Measurements from ENCODE around the gene DGKE.

The DGKE gene

GRCh38 chr17:56833809-56834379, at the start of gene DGKE, which contains the start of gene C17orf67:
TSS of gene DGKE (plus strand) at chr17:56834151. CDS start at chr17:56834796, 645 bp downstream.
TSS of gene C17orf67 (minus strand) at chr17:56833920. CDS start at chr17:56815810, 18,110 bp downstream.
- DNase-seq: peak; percentile 91

DNA sequence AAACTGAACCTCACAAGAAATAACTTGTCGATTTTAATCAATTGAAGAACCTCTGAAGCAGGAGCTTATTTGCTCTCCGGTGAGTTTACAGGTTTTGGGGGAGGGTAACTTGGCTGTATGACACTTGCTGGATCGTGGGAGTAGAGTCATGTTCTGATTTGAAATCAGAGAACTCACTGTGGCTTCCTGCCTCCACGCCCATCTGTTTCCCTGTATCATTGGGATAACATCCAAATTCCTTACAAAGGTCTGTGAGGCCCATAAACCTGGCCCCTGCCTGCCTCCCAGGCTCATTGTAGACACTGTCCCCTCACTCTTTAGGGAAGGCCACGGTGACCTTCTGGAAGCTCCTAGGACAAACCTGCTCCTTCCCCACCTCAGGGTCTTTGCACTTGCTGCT, 48.5 kb upstream of the DGKE start:
- no peak for DNase-seq

- DNase-seq: no peak
Measured at GRCh38 chr17:56785997-56786680, 47.8 kb upstream of the DGKE start.

- DNase-seq: no peak
Measured at GRCh38 chr17:56786989-56787482, 46.9 kb upstream of the DGKE start.

GRCh38 chr17:56792267-56792666, 41.7 kb upstream of the DGKE start:
- no peak for DNase-seq

DNA sequence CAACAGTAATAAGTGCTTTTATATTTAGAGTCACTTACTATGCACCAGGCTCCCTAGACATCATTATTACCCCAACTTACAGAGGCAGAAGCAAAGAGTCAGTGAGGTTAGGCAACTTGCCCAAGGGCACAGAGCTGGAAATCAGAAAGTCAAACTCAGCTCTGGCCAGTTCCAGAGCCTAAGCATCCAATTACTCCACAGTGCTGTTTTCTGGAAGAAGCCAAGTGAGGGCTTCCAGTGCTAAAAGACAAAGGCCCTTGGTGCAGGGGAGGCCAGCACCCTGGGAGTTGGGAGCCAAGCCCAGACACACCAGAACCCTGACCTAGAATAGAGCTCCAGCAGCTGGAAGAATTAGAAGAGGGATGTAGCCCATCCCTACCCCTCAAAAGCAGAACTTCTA, 40.4 kb upstream of the DGKE start:
- DNase-seq: no peak

DNA sequence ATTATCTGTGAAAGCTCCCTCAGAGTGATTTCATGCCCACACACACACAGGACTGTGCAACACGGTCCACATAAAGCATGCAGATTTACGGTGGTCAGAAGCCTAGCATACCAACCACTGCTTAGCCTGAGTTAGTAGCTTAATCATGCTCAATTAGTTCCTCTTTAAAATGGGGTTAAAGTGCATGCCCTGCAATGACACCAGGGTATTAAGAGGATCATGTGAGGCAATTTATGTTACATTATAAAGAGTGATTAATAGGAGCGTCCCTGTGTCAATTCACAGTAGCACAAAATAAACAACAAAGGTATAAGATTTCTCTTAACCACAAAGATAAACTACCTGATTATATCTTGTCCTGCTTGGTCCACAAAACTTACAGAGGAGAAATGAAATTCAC, 40.0 kb upstream of the DGKE start:
- DNase-seq: no peak

DNA sequence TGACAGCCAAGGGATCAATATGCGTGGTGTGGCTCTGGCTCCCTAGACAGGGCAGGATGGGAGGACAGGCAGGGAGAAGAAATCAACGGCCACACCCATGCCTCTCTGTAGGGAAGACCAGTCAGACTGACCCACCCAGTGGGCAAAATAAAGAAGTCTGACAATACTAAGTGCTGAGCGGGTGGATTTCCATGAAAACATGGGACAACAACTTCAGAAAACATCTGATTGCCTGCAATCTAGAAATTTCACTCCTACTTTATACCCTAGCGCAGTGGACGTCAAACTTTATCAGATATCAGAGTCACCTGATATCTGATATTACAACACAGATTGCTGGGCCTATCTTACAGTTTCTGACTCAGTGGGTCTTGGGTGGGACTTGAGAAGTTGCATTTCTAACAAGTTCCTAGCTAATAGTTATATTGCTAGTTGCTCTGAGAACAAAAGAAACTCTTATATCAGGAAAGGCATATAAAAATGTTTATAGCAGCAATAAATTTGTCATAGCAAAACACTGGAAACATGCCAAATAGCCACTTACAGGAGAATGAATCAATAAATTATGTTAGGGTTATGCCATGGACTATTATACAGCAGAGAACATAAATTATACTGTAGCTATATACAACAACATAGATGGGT, 38.6 kb upstream of the DGKE start:
- no peak for DNase-seq

- DNase-seq: no peak
Measured at GRCh38 chr17:56796536-56796935, 37.4 kb upstream of the DGKE start.

- DNase-seq: no peak
Measured at GRCh38 chr17:56798916-56799315, 35.0 kb upstream of the DGKE start.

DNA sequence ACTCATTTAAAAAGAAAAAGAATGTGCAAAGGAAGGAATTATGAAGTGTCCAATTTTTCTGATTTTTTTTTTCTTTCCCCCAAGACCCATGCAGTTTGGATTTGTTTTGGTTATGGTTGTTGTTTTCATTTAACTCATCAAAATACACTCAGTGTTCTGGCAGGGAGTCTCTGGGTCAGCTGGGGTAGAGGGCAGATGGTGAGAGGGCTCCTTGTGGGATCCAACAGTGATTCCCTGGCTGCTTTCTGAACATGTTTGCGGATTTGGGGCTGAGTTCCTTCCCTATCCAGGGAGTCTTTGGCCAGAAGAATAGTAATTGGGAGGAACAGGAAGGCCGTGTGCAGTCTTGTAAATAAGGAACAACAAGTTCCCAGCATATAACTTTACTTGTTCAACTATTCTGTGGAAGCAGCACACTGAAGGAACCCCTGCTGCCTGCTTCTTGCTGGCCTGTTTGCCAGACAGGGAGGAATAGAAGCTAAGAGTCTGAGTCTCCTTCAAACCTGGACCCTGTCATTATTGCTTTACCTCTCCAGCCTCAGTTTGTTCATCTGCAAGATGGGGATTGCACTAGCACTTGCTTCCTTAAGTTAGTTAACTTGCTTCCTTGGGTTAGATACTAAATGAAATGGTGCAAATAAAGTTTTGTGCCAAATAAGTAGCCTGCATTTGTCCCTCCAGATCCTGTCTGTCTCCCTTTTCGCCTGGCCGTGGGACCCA, 32.3 kb upstream of the DGKE start:
- DNase-seq: no peak

DNA sequence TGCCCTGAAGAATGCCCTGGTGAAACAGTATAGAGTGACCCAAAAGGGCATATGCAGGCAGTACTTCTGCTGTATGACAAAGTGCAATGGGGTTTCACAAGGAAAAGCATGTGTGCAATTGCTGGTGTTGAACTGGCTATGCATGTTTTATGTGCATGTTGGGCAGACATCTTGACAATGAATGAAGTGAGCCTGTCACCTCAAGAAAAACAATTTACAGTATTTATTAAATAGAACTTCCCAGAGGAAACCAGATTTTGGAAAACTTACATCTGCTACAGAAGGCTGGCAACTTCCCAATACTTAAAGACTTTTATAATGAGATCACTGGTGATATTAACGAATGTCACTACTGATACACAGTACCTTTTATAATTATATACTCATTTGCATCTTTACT, 30.9 kb upstream of the DGKE start:
- DNase-seq: no peak

DNA sequence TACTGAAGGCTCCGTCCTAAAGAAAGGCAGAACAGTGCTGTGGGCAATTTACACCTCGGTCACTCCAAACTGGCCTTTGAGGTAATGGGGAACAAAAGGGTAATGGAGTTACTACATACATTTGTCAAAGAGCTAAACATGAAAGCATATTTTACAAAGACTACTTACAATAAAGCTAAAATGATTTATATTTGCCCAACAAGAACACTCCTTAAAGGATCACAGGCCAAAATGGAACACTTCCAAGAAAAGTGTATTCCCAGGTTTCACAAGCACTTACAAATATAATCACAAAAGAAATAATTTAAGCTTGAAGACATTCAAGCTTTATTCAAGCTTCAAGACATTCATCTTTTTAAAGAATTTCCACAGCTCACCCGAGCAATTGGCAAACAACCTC, 29.5 kb upstream of the DGKE start:
- DNase-seq: no peak

DNA sequence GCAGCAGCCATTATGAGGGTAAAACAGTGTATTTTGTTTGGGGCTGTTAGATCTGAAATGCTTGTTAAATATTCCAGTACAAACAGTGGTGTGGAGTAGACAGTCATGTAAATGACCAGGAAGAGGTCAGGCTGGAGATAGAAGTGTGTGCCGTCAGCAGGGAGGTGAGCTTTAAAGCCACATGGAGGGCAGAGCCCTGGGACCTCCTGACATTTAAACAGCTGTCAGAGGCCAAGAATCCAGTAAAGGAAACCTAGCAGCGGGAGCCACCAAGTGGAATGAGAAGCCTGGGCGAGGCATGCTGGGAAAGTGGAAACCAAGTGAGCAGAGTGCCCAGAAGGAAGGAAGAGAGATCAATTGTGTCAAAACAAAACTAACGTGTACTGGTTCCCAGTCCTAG, 27.0 kb upstream of the DGKE start:
- no peak for DNase-seq

GRCh38 chr17:56807723-56808122, 26.2 kb upstream of the DGKE start:
- no peak for DNase-seq

DNA sequence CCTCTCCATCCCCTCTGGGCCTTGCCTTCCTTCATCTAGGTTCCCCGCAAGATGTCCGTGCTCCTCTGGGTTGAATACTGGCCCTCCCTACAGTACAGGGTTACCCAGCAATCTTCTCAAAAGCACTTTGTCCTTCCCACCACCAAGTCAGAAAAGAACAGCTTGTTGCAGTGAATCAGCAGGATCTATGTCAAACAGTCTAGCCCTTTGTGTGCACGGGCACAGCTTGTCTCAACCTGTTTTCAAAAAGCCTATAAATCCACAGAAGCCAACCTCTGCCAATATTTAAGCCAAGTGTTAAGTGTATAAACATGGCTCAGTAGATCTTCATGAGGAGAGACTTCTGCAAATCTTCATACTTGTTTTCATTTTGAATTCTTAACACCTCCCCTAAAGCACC, 25.4 kb upstream of the DGKE start:
- DNase-seq: peak; percentile 47

DNA sequence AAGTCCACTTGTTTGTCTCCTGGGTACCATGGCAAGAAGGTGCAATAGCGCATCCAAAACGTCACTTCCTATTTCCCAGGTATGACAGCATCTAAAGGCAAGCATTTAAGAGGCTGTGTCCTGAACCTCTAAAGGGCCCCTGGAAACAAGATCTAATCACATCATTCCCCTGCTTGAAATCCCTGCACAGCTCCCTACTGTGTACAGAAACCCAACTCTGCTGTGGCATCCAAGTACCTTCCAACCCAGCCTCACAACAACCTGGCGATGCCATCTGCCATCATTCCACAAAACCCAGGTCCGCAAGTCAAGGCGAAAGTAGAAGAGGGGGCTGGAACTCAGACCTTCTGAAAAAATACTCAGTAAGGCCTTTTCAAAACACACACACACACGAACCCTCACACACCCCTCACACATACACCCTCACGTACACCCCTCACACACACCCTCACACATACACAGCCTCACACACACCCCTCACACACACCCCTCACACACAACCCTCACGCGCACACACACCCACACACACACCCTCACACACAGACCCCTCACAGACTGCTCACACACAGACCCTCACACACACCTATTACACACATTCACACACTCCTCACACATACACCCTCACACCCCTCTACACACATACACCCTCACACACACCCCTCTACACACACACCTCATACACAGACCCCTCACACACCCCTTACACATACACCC, 24.7 kb upstream of the DGKE start:
- no peak for DNase-seq

GRCh38 chr17:56809820-56810179, 24.2 kb upstream of the DGKE start:
- no peak for DNase-seq

DNA sequence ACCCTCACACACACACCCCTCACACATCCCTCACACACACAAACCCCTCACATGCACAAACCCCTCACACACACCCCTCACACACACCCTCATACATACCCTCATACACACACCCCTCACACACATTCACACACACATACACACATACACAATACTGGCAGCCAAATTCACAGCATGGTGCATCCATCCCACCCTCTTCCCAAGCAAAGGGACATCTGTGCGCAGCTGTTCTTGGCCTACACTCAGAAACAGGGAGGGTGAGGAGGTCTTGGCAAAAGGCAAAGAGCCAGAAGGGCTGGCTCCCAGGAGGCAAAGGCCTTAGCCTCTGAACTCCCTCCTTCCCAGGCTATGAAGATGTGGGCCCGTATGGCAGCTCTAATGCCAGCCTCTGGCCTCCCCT, 23.6 kb upstream of the DGKE start:
- no peak for DNase-seq

DNA sequence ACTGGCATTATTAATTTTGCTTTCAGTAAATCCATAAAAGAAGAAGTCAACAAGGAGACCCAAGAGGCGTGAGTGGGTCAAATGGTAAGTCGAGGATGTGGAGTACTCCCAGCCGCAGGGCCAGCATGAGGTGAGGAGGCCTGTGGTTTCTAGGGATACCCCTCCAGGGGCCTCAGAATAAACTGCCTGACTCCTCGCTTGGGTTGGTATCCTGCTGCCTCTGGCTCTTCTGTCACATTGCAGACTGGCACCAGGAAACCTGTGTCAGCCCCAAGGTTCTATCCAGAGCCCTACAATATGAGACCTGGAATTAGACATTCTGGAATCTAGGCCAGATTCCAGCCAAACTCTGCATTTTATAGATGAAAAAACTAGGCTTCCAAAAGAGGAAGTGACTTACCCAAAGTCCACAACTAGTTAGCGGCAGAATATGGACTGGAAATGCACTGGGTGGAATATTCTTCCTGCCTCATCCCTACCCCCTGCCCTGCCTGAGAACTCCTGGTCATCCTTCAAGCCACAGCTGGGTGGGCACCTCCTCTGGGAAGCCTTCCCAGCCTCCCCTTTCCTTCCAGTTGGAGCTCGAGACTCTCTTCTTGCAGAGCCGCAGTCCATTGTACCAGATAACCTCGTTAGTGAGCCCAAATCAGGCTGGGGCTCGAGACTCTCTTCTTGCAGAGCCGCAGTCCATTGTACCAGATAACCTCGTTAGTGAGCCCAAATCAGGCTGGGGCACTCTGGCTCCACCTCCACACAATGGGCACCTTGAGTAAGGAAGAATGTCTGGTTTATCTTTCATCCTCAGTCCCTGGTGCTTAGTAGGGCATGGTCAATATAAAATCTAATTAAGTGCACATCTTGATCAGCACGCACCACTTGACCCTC, 22.8 kb upstream of the DGKE start:
- no peak for DNase-seq

DNA sequence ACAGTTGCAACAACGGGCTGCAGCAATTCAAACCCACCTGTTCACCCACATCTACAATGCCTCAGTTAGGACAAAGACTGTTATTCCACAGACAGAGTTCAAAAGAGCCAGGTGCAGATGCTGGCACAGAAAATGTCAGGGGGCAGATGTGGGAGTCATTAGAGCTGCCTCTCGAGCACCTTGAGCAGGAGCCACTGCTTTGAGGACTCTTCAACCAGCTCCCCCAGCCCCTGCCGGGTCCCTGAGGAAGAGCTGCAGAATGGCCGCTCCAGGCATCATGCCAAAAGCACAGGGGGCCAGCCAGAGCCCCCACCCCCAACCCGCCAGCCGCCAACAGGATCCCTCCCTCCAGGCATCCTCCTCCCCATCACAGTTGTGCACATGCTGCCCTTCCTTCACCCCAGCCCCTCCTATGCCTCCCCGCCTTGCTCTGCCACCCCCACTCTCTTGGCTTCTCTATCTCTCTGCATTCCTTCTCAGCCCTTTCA, 21.0 kb upstream of the DGKE start:
- peak; percentile 90 for DNase-seq

- DNase-seq: no peak
Measured at GRCh38 chr17:56815711-56816110, 18.2 kb upstream of the DGKE start.

Data from NCI-H1105 (cell line).